Tibial nerve (tissue), 4 donors: ENCODE data around the gene ADO. TPM values are rescaled to one million over a fixed set of nuclear protein-coding genes. Genes with fewer than 3 reads are reported as not detected.
A peak's percentile ranks its signal among the peaks of the same experiment; 100 is the strongest.

Experiments used
- DNase-seq, 2 donors: peaks; one replicate each; pipeline ENCODE4 v3.0.0-alpha.2; 2019; ENCODE audit warnings: low spot score in 2 of 2
- H3K27ac ChIP-seq, 4 donors: fragments of 200-600 bp; sonication (generic) in 3 of 4; one replicate each; pipeline ENCODE4 v1.5.1; 2017 to 2019; ENCODE audit warnings: mild to moderate bottlenecking in 1 of 4
- H3K27me3 ChIP-seq, 2 donors: fragments of 200-600 bp; sonication (generic) in 1 of 2; one replicate each; pipeline versions ENCODE4 v1.5.1 to v1.6.0; 2017 to 2019
- H3K36me3 ChIP-seq, 3 donors: fragments of 200-600 bp; sonication (generic); one replicate each; pipeline ENCODE4 v1.5.1; 2018 to 2019
- H3K4me1 ChIP-seq, 4 donors: fragments of 200-600 bp; sonication (generic) in 3 of 4; one replicate each; pipeline ENCODE4 v1.5.1; 2017 to 2019
- H3K4me3 ChIP-seq, 4 donors: fragments of 200-600 bp; sonication (generic) in 3 of 4; one replicate each; pipeline ENCODE4 v1.5.1; 2017 to 2019; ENCODE audit warnings: mild to moderate bottlenecking in 1 of 4, moderate library complexity in 1 of 4
- H3K9me3 ChIP-seq, 4 donors: fragments of 200-600 bp; sonication (generic) in 3 of 4; one replicate each; pipeline ENCODE4 v1.5.1; 2017 to 2019
- EP300 ChIP-seq, 2 donors: sonication (generic); formaldehyde crosslinking; IDR thresholded peaks; one replicate each; pipeline ENCODE4 v1.6.1; 2017; ENCODE audit warnings: antibody characterized with exemption in 2 of 2, mild to moderate bottlenecking in 1 of 2
- POLR2A ChIP-seq, 2 donors: fragments of 450-650 bp; IDR thresholded peaks; one replicate each; pipeline ENCODE4 v1.6.1; 2017; ENCODE audit warnings: antibody characterized with exemption in 2 of 2, mild to moderate bottlenecking in 2 of 2, moderate library complexity in 2 of 2
- WGBS, 2 donors: methylation state at CpG; one replicate each; pipeline ENCODE4 v1.1.5; 2018; 5-methylcytosine and 5-hydroxymethylcytosine counted together
- total RNA-seq, 4 donors: library from RNA; depleted of rRNA; stranded (reverse); fragments of >200 nt; gene quantifications; one replicate each; pipeline ENCODE4 v1.1.0, GENCODE V29; 2016
- TF ChIP-seq, protein P1 (sequence below), 5 experiments: fragments of 200-600 bp in 3 of 5; fragments of 450-650 bp in 2 of 5; sonication (generic) in 3 of 5; IDR thresholded peaks; one replicate each; pipeline ENCODE4 v1.5.1; 2016 to 2019; ENCODE audit warnings: antibody characterized with exemption in 5 of 5, mild to moderate bottlenecking in 3 of 5, moderate library complexity in 2 of 5

The ADO gene
- total RNA-seq, 4 donors from 2014 or later: 36.9 to 73.9 (median 48.1) TPM

DNA sequence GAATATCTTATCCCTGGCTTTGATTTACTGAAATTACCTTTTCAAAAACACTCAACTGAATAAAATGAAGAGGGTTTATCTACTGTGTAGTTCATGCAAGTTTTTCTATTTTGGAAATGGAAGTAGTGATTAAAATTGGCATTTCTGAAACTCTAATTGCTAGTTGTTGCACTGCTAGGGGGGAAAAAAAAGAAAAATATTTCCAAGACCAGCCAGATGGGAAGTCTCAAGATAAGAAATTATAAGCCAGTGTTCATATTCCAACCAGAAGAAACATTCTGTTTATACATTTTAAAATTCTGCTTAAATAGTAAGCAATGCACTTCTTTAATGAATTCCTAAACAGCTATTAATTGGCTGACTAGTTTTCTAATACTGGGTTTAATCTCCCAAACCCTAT is 9.4 kb upstream of the ADO start:
- Histone ChIP-seq H3K27me3 (no peaks in the 10 kb centered on the region), H3K4me1 (no peaks in the 10 kb centered on the region), H3K4me3 (no peak overlapping the region), H3K9me3 (no peaks in the 10 kb centered on the region), H3K36me3 (no peaks in the 10 kb centered on the region), H3K27ac (no peak overlapping the region)
- DNase-seq: no peak
- no peak for TF ChIP-seq EP300 (IDR thresholded peaks at IDR 0.05)
- TF ChIP-seq, protein P1, sequence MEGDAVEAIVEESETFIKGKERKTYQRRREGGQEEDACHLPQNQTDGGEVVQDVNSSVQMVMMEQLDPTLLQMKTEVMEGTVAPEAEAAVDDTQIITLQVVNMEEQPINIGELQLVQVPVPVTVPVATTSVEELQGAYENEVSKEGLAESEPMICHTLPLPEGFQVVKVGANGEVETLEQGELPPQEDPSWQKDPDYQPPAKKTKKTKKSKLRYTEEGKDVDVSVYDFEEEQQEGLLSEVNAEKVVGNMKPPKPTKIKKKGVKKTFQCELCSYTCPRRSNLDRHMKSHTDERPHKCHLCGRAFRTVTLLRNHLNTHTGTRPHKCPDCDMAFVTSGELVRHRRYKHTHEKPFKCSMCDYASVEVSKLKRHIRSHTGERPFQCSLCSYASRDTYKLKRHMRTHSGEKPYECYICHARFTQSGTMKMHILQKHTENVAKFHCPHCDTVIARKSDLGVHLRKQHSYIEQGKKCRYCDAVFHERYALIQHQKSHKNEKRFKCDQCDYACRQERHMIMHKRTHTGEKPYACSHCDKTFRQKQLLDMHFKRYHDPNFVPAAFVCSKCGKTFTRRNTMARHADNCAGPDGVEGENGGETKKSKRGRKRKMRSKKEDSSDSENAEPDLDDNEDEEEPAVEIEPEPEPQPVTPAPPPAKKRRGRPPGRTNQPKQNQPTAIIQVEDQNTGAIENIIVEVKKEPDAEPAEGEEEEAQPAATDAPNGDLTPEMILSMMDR (IDR thresholded peaks at IDR 0.05): no peak
- TF ChIP-seq POLR2A (IDR thresholded peaks at IDR 0.05): no peak

DNA sequence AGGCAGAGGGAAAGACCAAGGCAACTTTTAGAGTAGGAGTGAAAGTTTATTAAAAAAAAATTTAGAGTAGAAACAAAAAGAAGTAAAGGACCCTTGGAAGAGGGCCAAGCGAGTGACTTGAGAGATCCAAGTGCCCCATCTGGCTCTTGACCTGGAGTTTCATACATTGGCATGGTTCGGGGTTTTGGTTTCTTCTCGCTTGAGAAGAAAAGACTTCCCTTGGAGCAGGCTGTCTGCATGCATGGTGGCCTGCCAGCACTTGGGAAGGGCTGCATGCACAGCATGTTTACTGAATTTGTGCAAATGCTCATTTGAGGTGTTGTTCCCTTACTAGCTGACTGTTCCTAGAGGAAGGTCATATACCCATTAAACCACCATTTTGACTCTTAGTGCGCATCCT is 8.8 kb upstream of the ADO start:
- DNase-seq: no peak
- 82 to 88% methylated on average over 4 of the region's 4 CpGs for WGBS, 2 donors
- Histone ChIP-seq H3K27ac (no peak overlapping the region), H3K36me3 (no peaks in the 10 kb centered on the region), H3K27me3 (no peaks in the 10 kb centered on the region), H3K4me3 (no peak overlapping the region), H3K9me3 (no peaks in the 10 kb centered on the region), H3K4me1 (no peaks in the 10 kb centered on the region)
- TF ChIP-seq, protein P1 (IDR thresholded peaks at IDR 0.05): no peak
- TF ChIP-seq EP300 (IDR thresholded peaks at IDR 0.05): no peak

DNA sequence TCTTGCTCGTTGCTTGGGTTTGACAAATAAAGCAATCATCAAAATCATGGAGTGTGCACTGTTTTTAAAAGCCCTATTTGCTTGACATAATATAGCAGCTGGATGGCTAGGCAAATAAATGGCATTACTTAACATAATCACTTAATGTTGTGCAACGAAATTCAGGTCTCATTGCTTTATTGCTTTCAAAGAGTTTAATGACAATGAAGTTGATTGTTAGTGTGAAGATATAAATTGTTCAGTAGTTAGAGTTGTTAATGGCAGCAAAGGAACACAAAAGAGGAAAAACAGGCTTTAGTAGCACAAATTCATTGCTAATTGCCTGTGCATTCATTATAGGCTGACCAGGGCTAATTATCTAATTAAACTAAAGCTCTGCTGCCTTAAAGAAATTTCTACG is 7.6 kb upstream of the ADO start:
- Histone ChIP-seq H3K27ac (no peak overlapping the region), H3K4me1 (no peaks in the 10 kb centered on the region), H3K4me3 (no peak overlapping the region), H3K36me3 (no peaks in the 10 kb centered on the region), H3K27me3 (no peaks in the 10 kb centered on the region), H3K9me3 (no peaks in the 10 kb centered on the region)
- TF ChIP-seq, protein P1 (IDR thresholded peaks at IDR 0.05): no peak
- no peak for TF ChIP-seq POLR2A (IDR thresholded peaks at IDR 0.05)
- TF ChIP-seq EP300 (IDR thresholded peaks at IDR 0.05): no peak
- no peak for DNase-seq
- WGBS, 2 donors: 77 to 78% methylated on average over 3 of the region's 3 CpGs

DNA sequence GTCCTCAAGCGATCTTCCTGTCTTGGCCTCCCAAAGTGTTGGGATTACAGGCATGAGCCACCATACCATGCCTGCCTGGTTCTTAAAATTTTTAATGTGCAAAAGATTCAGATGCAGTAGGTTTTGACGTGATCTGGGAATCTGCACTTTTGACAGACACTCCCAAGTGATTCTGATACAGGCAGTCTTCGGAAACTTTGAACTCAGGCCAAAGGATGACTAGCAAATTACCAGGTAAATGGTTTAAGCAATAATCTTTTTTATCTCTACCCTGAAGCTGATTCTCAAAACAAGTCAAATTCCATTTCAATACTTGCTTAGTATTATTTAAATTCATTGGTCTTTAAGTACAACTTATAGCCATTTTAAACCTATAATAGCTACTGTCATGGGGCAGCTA is 2.6 kb upstream of the ADO start:
- 86 to 95% methylated on average over 3 of the region's 3 CpGs for WGBS, 2 donors

DNA sequence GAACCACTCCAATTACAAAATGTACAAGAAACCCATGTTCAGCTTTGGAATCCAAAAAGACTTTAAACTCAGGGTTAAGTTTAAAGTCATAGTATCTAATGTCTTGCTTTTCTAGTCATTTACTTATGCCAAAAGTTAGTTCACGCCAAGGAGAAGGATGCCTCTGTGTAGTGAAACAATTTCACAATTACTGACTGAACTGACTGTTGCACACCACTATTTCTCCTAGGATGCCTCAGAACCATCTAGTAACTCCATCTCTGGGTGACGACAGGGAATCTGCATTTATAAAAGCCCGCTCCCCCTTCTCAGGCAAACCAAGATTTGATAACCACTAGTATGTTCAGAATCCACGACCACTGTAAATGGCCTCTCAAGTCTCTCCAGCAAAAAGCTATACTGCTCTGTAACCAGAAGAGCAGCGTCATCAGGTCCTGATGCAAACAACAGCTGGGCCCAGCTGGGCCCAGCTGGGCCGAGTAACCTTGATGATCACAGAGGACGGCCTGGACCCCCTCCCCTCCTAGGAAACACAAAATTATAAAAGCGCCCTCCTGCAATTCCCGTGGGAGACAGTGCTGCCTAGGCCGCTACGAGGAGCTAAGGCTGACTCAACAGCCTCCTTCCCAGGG is 680 bp upstream of the ADO start:
- H3K4me1 ChIP-seq: peaks cover 0 to 44% (median 18%) of the 10 kb centered on the region in 4 donors
- H3K9me3 ChIP-seq: no peaks in the 10 kb centered on the region
- H3K4me3 ChIP-seq: peak overlapping the region; percentile 57 to 91 (median 72)
- TF ChIP-seq, protein P1 (IDR thresholded peaks at IDR 0.05): no peak
- TF ChIP-seq POLR2A (IDR thresholded peaks at IDR 0.05) (no peak), EP300 (IDR thresholded peaks at IDR 0.05) (no peak)
- no peaks in the 10 kb centered on the region for H3K27me3 ChIP-seq
- peak overlapping the region; percentile 78 to 96 (median 90) for H3K27ac ChIP-seq
- WGBS, 2 donors: 31 to 44% methylated on average over 6 to 11 of the region's 11 CpGs
- no peak for DNase-seq
- H3K36me3 ChIP-seq: peaks cover 0 to 2% (median 0%) of the 10 kb centered on the region in 3 donors

More for the DNA sequence above, 2.6 kb upstream of the ADO start:
- Histone ChIP-seq H3K36me3 (no peaks in the 10 kb centered on the region), H3K27ac (no peak overlapping the region), H3K27me3 (no peaks in the 10 kb centered on the region), H3K4me1 (peaks cover 0 to 25% (median 14%) of the 10 kb centered on the region in 4 donors), H3K4me3 (no peak overlapping the region), H3K9me3 (no peaks in the 10 kb centered on the region)
- TF ChIP-seq, protein P1 (IDR thresholded peaks at IDR 0.05): no peak
- TF ChIP-seq POLR2A (IDR thresholded peaks at IDR 0.05): no peak
- TF ChIP-seq EP300 (IDR thresholded peaks at IDR 0.05): no peak
- no peak for DNase-seq
